Activated naive CD8-positive, alpha-beta T cell treated with anti-CD3 and anti-CD28 coated beads for 36 hours (primary cell): ENCODE measurements around the gene GLIPR1. TPM values are rescaled to one million over a fixed set of nuclear protein-coding genes. Genes with fewer than 3 reads are reported as not detected.
"Not testable (repeated sequence)": the region's sequence is repeated elsewhere in the genome, so short reads cannot be mapped to it uniquely, and the experiment has no call there.

ENCODE experiments used
- DNase-seq: peaks from one replicate; pipeline ENCODE4 v3.0.0; 2021
- H3K27ac Mint-ChIP-seq: one replicate; pipeline ENCODE4 v1.8.0; 2022; ENCODE audit warnings: mild to moderate bottlenecking, moderate library complexity, mixed read lengths
- H3K27me3 Mint-ChIP-seq: one replicate; pipeline ENCODE4 v1.8.0; 2022; ENCODE audit warnings: mild to moderate bottlenecking, mixed read lengths
- H3K36me3 Mint-ChIP-seq: one replicate; pipeline ENCODE4 v1.8.0; 2021; ENCODE audit warnings: mild to moderate bottlenecking, mixed read lengths
- H3K4me1 Mint-ChIP-seq: one replicate; pipeline ENCODE4 v1.8.0; 2021; ENCODE audit warnings: mixed read lengths
- H3K4me3 Mint-ChIP-seq: one replicate; pipeline ENCODE4 v1.8.0; 2022; ENCODE audit warnings: mild to moderate bottlenecking, moderate library complexity, mixed read lengths
- H3K9me3 Mint-ChIP-seq: one replicate; pipeline ENCODE4 v1.8.0; 2022; ENCODE audit warnings: mixed read lengths
- total RNA-seq, 2 experiments: library from RNA; stranded (reverse); gene quantifications; one replicate each; pipeline ENCODE4 v1.2.3, GENCODE V29; 2021

The GLIPR1 gene
- 10 to 100 TPM; 19.7 to 25.7 TPM for total RNA-seq

DNA sequence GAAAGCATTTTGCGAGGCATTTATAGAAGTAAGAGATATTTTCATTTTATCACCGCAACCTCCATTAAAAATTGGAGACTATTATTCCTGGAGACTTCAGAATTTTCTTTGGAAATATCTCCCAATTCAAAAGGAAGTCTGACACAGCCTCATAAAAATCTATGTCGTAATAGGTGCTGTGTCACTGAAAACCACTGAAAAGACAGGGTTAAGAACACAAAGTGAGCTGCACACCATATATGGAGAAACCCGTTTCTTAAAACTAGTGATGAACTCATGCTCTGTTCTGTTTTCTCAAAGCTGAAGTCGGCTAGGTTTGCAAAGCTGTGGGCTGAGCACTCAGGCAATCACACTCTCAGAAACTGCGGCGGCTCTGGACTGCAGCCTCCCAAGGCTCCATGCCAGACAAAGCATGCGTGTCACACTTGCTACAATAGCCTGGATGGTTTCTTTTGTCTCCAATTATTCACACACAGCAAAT, at the start of gene GLIPR1:
GLIPR1 (plus strand) TSS at position 287 of the 481 bp plus-strand sequence; CDS start at position 413, 126 bp downstream.
- H3K9me3 Mint-ChIP-seq: no peaks in the 10 kb centered on the region
- peak within 1 kb of the TSS; percentile 94 for H3K27ac Mint-ChIP-seq
- H3K4me1 Mint-ChIP-seq: peaks cover 75% of the 10 kb centered on the region
- no peaks in the 10 kb centered on the region for H3K27me3 Mint-ChIP-seq
- H3K36me3 Mint-ChIP-seq: peaks cover 16% of the 10 kb centered on the region
- peak within 1 kb of the TSS; percentile 90 for H3K4me3 Mint-ChIP-seq
- peak; percentile 77 for DNase-seq

DNA sequence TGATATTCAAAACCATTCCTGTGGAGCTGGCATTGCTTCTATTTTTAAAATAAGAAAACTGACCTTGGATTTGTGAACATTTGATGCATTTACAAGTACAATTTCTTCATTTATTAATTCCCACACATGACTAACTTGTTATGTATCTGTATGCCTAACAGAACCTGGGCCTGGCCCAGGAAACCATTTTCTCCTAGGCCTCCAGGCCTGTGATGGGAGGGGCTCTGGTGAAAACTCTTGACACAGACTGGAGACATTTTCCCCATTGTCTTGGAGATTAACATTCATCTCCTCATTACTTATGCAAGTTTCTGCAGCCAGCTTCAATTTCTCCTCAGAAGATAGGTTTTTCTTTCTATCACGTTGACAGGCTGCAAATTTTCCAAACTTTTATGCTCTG, 47.6 kb upstream of the GLIPR1 start:
- no peak overlapping the region for H3K4me3 Mint-ChIP-seq

DNA sequence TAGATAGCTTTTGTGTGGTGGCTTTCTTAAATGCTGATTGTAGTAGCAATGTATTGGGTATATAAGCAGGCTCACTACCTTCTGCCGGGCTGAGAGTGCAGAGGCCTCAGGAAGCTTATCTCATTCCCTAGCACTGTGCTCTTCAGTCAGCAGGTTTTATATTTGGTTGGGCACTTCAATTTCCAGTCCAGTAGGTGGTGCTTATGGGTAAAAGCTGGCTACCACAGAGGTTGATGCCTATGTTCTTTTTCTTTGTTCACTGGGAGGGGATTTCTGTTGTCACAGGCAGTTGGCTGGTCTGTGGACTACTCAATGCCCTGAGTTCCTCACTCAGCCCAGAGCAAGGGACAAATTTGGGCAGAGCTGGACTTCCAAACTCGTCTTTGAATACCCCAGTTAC, 43.0 kb upstream of the GLIPR1 start:
- Mint-ChIP-seq H3K9me3 (peaks cover 6% of the 10 kb centered on the region), H3K4me3 (no peak overlapping the region), H3K27ac (no peak overlapping the region), H3K4me1 (no peaks in the 10 kb centered on the region), H3K36me3 (peaks cover 3% of the 10 kb centered on the region), H3K27me3 (peaks cover 3% of the 10 kb centered on the region)
- no peak for DNase-seq

More for the DNA sequence above, 47.6 kb upstream of the GLIPR1 start:
- Mint-ChIP-seq H3K27ac (no peak overlapping the region), H3K9me3 (peaks cover 9% of the 10 kb centered on the region), H3K4me1 (no peaks in the 10 kb centered on the region), H3K36me3 (peaks cover 3% of the 10 kb centered on the region), H3K27me3 (no peaks in the 10 kb centered on the region)
- no peak for DNase-seq

DNA sequence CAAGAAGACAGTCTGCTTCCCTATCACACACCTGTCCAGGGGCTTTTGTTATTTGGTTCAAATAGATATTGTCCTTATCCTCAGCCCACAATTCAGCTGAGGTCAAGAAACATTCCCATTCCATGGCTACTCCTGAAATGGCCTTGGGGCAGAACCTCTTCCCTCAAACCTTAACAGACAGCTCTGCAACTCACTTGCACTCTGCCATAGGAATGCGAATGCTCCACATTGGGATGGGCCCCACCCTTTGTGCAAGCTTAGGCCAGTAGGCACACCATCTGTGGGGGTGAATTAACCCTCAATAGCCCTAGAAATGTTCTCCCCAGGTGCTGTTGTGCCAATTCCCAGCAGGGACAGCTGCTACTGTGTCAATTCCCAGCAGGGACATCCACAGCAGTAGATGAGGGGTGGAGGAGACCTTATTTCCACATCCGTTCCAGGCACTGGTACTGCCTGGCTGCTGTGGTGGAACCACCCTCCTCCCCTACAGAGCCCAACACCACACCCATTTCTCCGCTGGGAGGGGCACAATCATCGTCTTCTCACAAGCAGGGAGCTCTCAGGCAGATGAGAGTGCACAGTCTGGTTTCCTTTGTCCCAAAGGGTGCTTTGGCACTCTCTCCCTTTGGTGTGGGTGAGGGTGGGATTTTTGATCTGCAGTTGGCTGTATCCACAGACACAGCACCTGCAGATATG, 42.3 kb upstream of the GLIPR1 start:
- peaks cover 3% of the 10 kb centered on the region for H3K36me3 Mint-ChIP-seq
- H3K4me1 Mint-ChIP-seq: no peaks in the 10 kb centered on the region
- DNase-seq: no peak
- H3K9me3 Mint-ChIP-seq: peaks cover 6% of the 10 kb centered on the region
- H3K27me3 Mint-ChIP-seq: peaks cover 5% of the 10 kb centered on the region
- H3K4me3 Mint-ChIP-seq: no peak overlapping the region
- H3K27ac Mint-ChIP-seq: no peak overlapping the region

DNA sequence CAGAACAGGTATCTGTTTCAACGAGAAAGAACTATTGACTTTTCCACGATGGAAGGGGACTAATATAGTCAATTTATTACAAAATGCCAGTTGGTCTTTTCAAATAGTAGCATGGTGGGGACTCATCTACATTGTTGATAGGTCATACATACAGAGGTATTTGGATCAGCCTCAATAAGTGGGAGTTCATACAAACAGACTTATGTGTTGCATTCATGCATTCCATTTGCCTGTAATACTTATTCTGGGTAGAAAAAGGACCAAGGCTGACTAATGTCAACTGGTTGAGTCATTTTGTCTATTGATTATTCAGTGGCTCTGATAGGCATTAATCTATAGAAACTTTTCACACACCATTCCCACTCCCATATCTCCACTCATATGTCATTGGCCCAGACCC, 41.5 kb upstream of the GLIPR1 start:
- H3K9me3 Mint-ChIP-seq: peaks cover 6% of the 10 kb centered on the region
- H3K36me3 Mint-ChIP-seq: peaks cover 3% of the 10 kb centered on the region
- no peak overlapping the region for H3K4me3 Mint-ChIP-seq
- H3K4me1 Mint-ChIP-seq: no peaks in the 10 kb centered on the region
- H3K27me3 Mint-ChIP-seq: peaks cover 11% of the 10 kb centered on the region
- no peak overlapping the region for H3K27ac Mint-ChIP-seq
- no peak for DNase-seq

DNA sequence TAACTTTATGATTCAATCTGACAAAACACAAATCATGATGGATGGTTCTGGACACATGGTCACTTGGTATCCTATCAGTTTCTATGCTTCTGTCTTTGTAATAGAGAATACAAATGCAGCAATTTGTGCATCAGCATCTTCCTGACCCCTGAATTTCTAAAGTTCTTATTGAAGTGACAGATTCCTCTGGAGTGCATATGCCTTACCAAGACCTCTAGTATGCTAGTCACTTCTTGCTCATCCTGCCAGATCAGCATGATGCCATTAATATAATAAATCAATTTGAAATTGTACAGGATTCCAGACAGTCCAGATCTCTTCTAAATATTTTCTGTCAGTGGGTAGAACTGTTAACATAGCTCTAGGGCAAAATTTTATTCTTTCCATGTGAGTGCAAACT, 40.6 kb upstream of the GLIPR1 start:
- H3K27me3 Mint-ChIP-seq: peaks cover 11% of the 10 kb centered on the region
- H3K36me3 Mint-ChIP-seq: peaks cover 3% of the 10 kb centered on the region
- H3K27ac Mint-ChIP-seq: no peak overlapping the region
- peaks cover 6% of the 10 kb centered on the region for H3K9me3 Mint-ChIP-seq
- no peaks in the 10 kb centered on the region for H3K4me1 Mint-ChIP-seq
- no peak overlapping the region for H3K4me3 Mint-ChIP-seq
- no peak for DNase-seq

DNA sequence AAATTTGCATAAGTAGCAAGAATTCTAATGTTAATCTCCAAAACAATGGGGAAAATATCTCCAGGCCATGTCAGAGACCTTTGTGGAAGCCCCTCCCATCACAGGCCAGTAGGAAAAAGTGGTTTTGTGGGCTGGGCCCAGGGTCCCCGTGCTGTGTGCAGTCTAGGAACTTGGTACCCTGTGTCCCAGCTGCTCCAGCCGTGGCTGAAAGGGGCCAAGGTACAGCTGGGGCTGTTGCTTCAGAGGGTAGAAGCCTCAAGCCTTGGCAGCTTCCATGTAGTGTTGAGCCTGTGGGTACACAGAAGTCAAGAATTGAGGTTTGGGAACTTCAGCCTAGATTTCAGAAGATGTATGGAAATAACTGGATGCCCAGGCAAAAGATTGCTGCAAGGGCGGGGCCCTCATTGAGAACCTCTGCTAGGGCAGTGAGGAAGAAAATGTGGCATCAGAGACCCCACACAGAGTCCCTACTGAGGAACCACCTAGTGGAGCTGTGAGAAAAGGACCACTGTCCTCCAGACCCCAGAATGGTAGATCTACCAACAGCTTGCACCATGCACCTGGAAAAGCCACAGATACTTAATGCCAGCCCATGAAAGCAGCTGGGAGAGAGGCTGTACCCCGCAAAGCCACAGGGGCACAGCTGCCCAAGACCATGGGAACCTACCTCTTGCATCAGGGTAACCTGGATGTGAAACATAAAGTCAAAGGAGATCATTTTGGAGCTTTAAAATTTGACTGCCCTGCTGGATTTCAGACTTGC, 38.7 kb upstream of the GLIPR1 start:
- not testable (repeated sequence) for H3K4me1 Mint-ChIP-seq, H3K27ac Mint-ChIP-seq, H3K9me3 Mint-ChIP-seq, H3K36me3 Mint-ChIP-seq, DNase-seq, H3K4me3 Mint-ChIP-seq
- H3K27me3 Mint-ChIP-seq: peaks cover 11% of the 10 kb centered on the region

DNA sequence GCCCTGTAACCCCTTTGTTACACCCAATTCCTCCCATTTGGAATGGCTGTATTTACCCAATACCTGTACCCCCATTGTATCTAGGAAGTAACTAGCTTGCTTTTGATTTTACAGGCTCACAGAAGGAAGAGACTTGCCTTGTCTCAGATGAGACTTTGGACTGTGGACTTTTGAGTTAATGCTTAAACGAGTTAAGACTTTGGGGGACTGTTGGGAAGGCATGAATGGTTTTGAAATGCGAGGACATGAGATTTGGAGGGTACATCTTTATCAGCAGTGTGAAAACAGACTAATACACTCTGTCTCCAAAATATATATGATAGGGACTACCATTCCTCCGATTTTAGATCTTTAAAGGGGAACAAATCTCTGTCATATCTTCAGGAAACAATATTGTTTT, 38.1 kb upstream of the GLIPR1 start:
- not testable (repeated sequence) for H3K27ac Mint-ChIP-seq, H3K36me3 Mint-ChIP-seq, DNase-seq, H3K4me1 Mint-ChIP-seq, H3K9me3 Mint-ChIP-seq, H3K4me3 Mint-ChIP-seq
- peaks cover 11% of the 10 kb centered on the region for H3K27me3 Mint-ChIP-seq

DNA sequence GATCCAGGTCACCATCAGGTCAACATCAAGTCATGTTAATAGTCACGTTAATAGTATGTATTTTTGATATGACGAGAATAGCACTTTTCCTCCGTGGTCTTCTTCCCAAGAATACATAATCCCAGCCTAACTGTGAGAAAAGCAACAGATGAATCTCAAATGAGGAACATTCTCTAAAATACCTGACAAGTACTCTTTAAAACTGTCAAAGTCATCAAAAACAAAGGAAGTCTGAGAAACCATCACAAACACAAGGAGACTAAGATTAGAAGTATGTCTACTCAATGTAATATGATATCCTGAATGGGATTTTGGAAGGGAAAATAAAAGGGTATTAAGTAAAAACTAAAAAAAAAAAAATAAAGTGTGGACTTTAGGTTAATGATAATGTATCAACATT, 36.8 kb upstream of the GLIPR1 start:
- no peak overlapping the region for H3K4me3 Mint-ChIP-seq
- no peaks in the 10 kb centered on the region for H3K4me1 Mint-ChIP-seq
- H3K36me3 Mint-ChIP-seq: peaks cover 3% of the 10 kb centered on the region
- no peak overlapping the region for H3K27ac Mint-ChIP-seq
- no peak for DNase-seq
- peaks cover 4% of the 10 kb centered on the region for H3K9me3 Mint-ChIP-seq
- H3K27me3 Mint-ChIP-seq: peaks cover 11% of the 10 kb centered on the region

DNA sequence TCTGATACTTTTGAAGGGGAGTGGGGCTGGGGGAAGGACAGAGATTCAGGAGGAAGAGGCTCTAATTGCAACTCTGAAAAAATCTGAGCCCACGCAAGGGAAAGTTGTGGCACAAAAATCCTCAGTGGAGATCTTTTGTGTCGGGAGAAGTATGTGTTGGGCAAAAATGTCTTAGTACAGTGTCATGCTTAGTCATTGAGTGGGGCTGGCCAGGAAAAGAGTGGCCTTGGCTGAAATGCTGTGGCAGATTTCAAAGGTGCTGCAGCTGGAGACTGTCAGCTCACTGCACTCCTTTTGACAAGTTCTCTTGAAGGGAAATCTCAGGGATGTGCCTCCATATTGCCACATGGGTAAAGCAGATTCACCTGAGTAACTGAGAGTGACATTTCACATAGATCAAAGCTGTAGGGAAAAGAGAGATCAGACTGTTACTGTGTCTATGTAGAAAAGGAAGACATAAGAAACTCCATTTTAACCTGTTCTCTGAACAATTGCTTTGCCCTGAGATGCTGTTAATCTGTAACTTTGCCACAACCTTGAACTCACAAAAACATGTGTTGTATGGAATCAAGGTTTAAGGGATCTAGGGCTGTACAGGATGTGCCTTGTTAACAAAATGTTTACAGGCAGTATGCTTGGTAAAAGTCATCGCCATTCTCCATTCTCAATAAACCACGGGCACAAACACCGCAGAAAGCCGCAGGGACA, 36.0 kb upstream of the GLIPR1 start:
- H3K4me1 Mint-ChIP-seq: no peaks in the 10 kb centered on the region
- peaks cover 4% of the 10 kb centered on the region for H3K9me3 Mint-ChIP-seq
- H3K27me3 Mint-ChIP-seq: peaks cover 11% of the 10 kb centered on the region
- peaks cover 3% of the 10 kb centered on the region for H3K36me3 Mint-ChIP-seq
- H3K27ac Mint-ChIP-seq: no peak overlapping the region
- H3K4me3 Mint-ChIP-seq: no peak overlapping the region
- DNase-seq: no peak

DNA sequence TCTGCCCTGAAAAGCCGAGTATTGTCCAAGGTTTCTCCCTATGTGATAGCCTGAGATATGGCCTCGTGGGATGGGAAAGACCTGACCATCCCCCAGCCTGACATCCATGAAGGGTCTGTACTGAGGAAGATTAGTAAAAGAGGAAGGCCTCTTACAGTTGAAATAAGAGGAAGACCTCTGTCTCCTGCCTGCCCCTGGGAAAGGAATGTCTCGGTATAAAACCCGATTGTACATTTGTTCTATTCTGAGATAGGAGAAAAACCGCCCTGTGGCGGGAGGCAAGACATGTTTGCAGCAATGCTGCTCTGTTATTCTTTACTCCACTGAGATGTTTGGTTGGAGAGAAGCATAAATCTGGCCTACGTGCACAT, 35.4 kb upstream of the GLIPR1 start:
- H3K4me1 Mint-ChIP-seq, H3K36me3 Mint-ChIP-seq, H3K9me3 Mint-ChIP-seq, DNase-seq, H3K4me3 Mint-ChIP-seq, H3K27ac Mint-ChIP-seq: not testable (repeated sequence)
- peaks cover 11% of the 10 kb centered on the region for H3K27me3 Mint-ChIP-seq

DNA sequence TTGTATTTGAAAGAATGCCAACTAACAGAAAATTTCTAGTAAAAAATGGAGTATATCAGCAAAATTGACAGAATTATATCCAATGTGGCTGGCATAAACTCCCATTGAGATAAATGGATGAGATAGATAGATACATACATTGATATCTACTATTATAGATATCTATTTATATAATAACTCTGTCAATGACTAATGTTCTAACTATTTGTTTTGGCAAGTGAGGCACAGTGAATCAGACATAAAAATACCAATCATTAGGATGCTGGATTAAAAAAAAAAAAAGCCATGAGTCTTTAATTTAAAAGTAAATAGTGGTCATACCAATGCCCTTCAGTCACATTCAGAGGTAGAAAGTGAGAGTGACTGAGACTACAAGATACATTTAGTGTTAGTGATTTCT, 33.7 kb upstream of the GLIPR1 start:
- no peak overlapping the region for H3K4me3 Mint-ChIP-seq
- no peaks in the 10 kb centered on the region for H3K36me3 Mint-ChIP-seq
- no peak overlapping the region for H3K27ac Mint-ChIP-seq
- peaks cover 10% of the 10 kb centered on the region for H3K27me3 Mint-ChIP-seq
- H3K4me1 Mint-ChIP-seq: no peaks in the 10 kb centered on the region
- no peak for DNase-seq
- H3K9me3 Mint-ChIP-seq: no peaks in the 10 kb centered on the region

DNA sequence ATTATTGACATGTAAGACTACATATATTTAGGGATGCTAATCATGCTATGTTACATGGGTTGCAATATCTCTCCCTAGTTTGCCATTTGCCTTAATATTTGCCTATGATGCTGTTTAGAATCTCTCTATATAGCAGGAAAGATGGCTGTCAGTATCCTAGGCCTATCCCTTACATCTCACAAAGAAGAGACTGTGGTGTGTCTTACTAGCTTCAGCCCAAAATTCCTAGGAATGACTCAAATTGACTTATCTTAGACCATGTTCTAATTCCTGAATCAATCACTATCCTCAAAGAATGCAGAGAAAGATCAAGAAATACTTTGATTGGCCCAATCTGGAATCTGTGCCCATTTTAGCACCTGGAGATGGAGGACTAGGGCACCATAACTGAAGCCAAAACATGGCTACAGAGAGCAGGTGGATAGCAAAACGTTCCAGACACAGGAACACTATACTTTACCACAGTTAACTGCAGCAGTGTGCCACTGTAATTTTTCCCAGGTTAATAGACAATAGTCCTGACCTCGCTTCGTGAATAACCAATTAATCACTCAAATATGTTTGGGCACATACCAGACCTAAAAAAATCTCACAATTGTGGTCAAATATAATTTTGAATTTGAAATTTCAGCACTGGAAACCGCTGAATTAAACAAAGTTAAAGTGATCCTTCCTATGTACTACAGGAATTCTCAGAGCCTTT, 32.7 kb upstream of the GLIPR1 start:
- no peaks in the 10 kb centered on the region for H3K36me3 Mint-ChIP-seq
- no peak for DNase-seq
- H3K9me3 Mint-ChIP-seq: no peaks in the 10 kb centered on the region
- H3K27ac Mint-ChIP-seq: no peak overlapping the region
- peaks cover 8% of the 10 kb centered on the region for H3K27me3 Mint-ChIP-seq
- no peak overlapping the region for H3K4me3 Mint-ChIP-seq
- no peaks in the 10 kb centered on the region for H3K4me1 Mint-ChIP-seq

DNA sequence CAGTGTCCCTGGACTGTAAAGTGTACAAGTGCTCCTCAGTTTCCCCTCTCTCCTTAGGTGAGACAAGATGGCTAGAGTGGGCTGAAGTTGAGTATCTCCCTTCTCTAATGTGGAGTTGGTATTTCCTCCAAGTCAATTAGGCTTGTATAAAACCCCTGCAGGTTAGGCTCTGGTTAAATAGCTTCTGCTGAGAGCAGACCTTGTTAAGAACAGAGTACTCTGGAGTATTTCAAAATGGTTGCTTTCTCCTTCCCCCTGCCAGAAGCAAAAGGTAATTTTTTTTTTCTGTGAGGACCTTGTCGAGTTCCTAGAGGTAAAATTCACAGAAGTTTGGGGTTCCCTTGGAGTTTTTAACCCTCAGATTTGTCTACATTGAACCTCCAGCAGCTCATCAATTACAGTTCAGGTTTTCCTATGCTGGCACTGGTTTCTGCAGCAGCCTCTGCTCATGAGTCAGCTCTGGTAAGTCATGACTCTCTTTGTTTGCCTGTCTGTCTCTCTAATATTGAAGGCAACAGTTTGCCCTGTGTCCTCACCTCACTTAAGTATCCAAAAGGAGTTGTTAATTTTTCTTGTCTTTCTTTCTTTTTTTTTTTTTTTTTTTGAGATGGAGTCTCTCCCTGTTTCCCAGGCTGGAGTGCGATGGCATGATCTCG, 27.8 kb upstream of the GLIPR1 start:
- Mint-ChIP-seq H3K36me3 (no peaks in the 10 kb centered on the region), H3K27ac (no peak overlapping the region)

More for the DNA sequence above, 27.8 kb upstream of the GLIPR1 start:
- DNase-seq: no peak
- no peaks in the 10 kb centered on the region for H3K27me3 Mint-ChIP-seq
- H3K9me3 Mint-ChIP-seq: peaks cover 3% of the 10 kb centered on the region
- H3K4me3 Mint-ChIP-seq: no peak overlapping the region
- peaks cover 10% of the 10 kb centered on the region for H3K4me1 Mint-ChIP-seq
